Measurements from ENCODE around the gene PDK2. TPM values are rescaled to one million over a fixed set of nuclear protein-coding genes. Genes with fewer than 3 reads are reported as not detected.

Gene PDK2
- total RNA-seq, 3 donors from 2014 or later: 51.0 to 91.6 (median 72.6) TPM

DNA sequence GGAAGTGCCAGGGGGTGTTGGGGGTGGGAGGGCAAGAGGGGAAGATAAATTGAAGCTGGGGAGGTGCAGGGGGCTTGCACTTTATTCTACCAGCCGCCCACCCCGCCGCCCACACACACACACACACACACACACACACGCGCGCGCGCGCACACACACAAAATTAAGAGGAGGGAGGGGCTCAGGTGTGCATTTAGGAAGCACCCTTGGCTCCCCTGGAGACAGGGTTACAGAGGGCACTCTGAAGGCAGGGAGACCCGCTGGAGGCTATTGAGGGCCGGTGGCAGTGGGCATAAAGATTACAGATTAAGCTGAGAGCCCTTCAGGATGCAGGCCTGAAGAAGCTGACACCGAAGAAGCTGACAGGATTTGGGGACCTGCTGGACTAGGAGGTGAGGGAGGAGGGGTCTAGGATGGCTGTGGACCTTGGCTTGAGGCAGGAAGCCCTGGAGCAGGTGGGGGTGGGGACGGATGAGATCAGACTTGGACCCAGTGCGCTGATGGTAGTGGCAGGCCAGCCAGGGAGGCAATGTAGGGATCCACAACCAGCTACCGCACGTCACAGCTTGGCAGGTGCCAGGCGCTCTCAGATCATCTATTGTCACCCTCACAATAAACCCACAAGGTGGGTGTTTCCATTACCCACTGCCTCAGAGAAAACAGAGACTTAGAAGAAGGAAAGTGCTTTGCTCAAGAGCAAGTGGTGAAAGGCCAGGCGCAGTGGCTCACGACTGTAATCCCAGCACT is 35.6 kb downstream of the PDK2 start:
- no peak for DNase-seq
- TF ChIP-seq, protein P1, sequence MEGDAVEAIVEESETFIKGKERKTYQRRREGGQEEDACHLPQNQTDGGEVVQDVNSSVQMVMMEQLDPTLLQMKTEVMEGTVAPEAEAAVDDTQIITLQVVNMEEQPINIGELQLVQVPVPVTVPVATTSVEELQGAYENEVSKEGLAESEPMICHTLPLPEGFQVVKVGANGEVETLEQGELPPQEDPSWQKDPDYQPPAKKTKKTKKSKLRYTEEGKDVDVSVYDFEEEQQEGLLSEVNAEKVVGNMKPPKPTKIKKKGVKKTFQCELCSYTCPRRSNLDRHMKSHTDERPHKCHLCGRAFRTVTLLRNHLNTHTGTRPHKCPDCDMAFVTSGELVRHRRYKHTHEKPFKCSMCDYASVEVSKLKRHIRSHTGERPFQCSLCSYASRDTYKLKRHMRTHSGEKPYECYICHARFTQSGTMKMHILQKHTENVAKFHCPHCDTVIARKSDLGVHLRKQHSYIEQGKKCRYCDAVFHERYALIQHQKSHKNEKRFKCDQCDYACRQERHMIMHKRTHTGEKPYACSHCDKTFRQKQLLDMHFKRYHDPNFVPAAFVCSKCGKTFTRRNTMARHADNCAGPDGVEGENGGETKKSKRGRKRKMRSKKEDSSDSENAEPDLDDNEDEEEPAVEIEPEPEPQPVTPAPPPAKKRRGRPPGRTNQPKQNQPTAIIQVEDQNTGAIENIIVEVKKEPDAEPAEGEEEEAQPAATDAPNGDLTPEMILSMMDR (IDR thresholded peaks at IDR 0.05): no peak
- no peak overlapping the region for H3K4me3 ChIP-seq
- peaks cover 18% of the 10 kb centered on the region for H3K4me1 ChIP-seq (ENCODE audit: low read depth)
- no peaks in the 10 kb centered on the region for H3K9me3 ChIP-seq
- peaks cover 3% of the 10 kb centered on the region for H3K36me3 ChIP-seq (ENCODE audit: low read depth)
- intact Hi-C loops (cut with DNase I, micrococcal nuclease): no loop called here
- no peak for ATAC-seq

DNA sequence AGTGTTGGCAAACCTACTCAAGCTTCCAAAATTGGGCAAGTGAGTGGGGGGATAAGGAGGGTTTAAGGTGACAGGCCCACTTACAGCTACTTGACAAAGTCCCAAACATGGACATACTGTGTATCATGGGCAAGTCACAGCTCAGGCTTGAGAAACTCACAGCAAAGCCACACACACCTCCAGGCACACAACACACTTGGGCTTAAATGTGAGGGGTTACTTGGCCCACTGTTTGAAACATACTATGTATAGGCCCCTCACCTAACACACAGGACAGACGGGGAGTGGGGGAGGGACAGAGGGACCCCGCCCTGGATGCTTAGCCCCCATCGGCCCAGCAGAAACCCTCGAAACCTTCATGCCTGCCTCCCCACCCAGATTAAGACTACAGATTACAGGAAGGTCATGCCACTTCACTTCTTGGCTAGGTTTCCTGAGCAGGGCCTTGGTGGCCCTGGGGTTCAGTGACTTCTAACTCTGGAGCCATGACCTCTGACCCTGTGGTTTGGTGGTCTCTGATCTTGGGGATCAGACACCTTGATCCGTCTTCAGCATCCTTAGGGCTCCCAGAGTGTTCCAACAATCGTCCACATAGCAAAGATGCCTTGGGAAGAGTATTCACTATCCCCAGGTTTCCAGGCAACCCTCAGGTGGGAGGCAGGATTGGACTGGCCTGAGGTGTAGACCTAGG is 37.1 kb downstream of the PDK2 start:
- H3K4me1 ChIP-seq (ENCODE audit: low read depth): peaks cover 18% of the 10 kb centered on the region
- ATAC-seq: no peak

DNA sequence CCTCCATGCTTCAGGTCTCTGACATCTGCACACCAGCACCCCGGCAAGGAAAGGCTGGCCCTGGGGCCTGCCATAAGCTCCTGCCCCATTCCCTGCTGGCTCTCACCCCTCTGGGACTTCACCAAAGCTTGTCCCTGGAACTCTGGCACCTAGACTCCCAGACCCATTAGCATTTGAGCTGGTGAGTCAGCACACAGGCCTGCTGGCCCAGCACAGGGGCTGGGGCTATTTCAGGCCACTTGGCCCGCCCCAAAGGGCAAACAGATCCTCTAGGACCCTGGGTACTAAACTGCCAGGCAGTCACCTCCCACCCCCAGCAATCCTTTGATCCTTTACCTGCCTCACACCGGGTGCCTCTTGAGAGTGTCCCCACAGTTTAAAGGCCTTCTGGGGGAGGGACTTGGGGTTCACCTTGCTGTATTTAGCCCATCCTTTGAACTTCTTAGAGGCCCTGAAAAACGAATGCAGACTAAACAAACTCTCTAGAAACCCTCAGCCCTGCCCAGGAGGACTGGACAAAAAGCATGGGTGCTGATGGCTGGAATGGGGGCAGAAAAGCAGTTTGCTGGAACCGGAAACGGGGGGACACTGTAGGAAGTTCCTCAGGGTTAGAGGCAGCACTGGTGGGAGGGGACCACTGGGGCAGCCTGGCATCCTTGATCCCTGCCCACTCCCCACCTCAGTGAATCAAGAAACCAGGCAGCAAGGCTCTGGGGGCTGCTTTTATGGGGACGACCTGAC is 38.0 kb downstream of the PDK2 start:
- TF ChIP-seq, protein P1 (IDR thresholded peaks at IDR 0.05): no peak
- intact Hi-C loops (cut with DNase I, micrococcal nuclease): no loop called here

More for the DNA sequence above, 37.1 kb downstream of the PDK2 start:
- intact Hi-C loops (cut with DNase I, micrococcal nuclease): no loop called here
- no peaks in the 10 kb centered on the region for H3K9me3 ChIP-seq
- H3K4me3 ChIP-seq: no peak overlapping the region
- peaks cover 3% of the 10 kb centered on the region for H3K36me3 ChIP-seq (ENCODE audit: low read depth)
- TF ChIP-seq, protein P1 (IDR thresholded peaks at IDR 0.05): no peak
- DNase-seq: no peak

DNA sequence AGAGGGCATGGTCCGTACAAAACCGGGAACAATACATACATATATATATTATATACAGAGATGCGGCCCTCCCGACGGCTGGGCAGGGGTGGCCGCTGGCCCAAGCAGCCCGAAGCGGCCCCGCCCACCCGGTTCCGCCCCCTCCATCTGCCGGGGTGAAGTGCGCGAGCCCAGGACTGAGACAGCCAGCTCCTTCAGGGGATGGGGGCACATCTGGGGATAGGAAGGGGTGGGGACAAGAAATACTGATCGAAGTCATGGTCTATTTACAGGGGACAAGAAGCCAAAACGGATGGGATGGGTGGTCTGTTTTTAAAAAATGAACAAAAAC is 38.6 kb downstream of the PDK2 start:
- H3K4me3 ChIP-seq: no peak overlapping the region
- H3K9me3 ChIP-seq: no peaks in the 10 kb centered on the region
- no peak for ATAC-seq
- H3K36me3 ChIP-seq (ENCODE audit: low read depth): peaks cover 3% of the 10 kb centered on the region
- TF ChIP-seq, protein P1 (IDR thresholded peaks at IDR 0.05): no peak
- DNase-seq: no peak
- intact Hi-C loops (cut with DNase I, micrococcal nuclease): no loop called here
- peaks cover 15% of the 10 kb centered on the region for H3K4me1 ChIP-seq (ENCODE audit: low read depth)

More for the DNA sequence above, 38.0 kb downstream of the PDK2 start:
- Histone ChIP-seq H3K4me1 (ENCODE audit: low read depth) (peaks cover 18% of the 10 kb centered on the region), H3K9me3 (no peaks in the 10 kb centered on the region), H3K4me3 (no peak overlapping the region), H3K36me3 (ENCODE audit: low read depth) (peaks cover 3% of the 10 kb centered on the region)
- DNase-seq (no peak), ATAC-seq (no peak)

DNA sequence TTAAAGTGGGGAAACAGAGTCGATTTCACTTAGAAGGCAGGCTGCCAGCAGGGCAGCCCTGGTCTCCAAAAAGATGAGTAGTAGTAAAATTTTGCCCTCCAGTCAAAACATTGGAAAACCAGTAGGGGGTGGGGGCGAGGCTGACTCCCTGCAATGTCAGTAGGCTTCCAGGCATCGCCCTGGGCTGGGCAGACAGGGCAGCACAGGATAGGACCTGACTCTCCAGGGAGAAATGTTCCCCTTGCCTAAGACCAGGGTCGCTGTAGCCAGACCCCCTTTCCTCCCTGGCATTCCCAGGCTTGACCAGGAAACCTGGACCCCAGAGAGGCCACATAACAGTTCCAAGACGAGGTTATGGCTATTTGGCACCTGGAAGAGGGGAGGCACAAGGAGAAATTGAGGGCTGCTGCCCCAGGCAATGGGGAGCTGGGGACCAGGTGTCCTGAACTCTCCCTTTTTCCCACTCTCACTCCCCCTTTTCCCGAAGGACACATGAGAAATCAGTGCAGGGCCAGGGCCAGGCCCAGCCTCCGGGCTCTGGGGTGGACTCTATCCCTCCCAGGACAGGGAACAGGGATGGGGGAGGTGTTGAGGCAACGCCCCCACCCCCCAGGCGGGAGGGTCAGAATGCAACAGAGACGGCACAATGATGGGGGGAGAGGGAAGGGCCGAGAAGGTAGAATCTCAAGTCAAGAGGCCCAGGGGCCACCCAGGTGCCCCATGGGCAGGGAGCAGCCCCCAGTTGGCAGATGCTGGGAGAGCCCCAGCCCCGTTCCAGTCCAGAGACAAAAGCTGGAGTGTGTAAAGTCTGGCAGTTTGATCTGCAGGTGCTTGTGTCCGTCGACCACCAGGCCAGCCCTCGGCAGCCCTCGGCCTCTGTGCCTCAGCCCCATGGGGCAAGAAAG is 39.3 kb downstream of the PDK2 start:
- no peak for DNase-seq
- no peak for ATAC-seq

More for the DNA sequence above, 39.3 kb downstream of the PDK2 start:
- Histone ChIP-seq H3K4me3 (no peak overlapping the region), H3K4me1 (ENCODE audit: low read depth) (peaks cover 7% of the 10 kb centered on the region), H3K36me3 (ENCODE audit: low read depth) (peaks cover 3% of the 10 kb centered on the region), H3K9me3 (no peaks in the 10 kb centered on the region)
- TF ChIP-seq, protein P1 (IDR thresholded peaks at IDR 0.05): no peak
- intact Hi-C loops (cut with DNase I, micrococcal nuclease): no loop called here
